ENCODE data around the gene CACYBP. TPM values are rescaled to one million over a fixed set of nuclear protein-coding genes. Genes with fewer than 3 reads are reported as not detected.
A peak's percentile ranks its signal among the peaks of the same experiment; 100 is the strongest.

CACYBP gene
- total and polyA plus RNA-seq, 12 donors: 20.2 to 106 (median 53.1) TPM

- Histone ChIP-seq H3K27me3 (no peaks in the 10 kb centered on the region), H3K4me3 (no peak overlapping the region), H3K27ac (peak overlapping the region in 2 of 10 donors; percentile 3 to 39), H3K9me3 (no peaks in the 10 kb centered on the region), H3K36me3 (peaks cover 0 to 40% (median 10%) of the 10 kb centered on the region in 9 donors), H3K4me1 (peaks cover 0 to 30% (median 8%) of the 10 kb centered on the region in 9 donors)
- DNase-seq (peak; percentile 16 to 24), ATAC-seq (peak in 7 of 8 donors; percentile 55 to 85 (median 72))
- intact Hi-C loops (cut with DNase I): loop anchor here in 1 of 10 donors (10.0 kb wide), 1 partner anchor 110 kb away; no protein-coding TSS in a partner anchor
- TF ChIP-seq CTCF (IDR thresholded peaks at IDR 0.05): no peak
- 60 to 65% methylated on average over 2 of the region's 2 CpGs for whole genome bisulfite sequencing, 2 donors
These were observed 25.0 kb upstream of the CACYBP start for GRCh38 chr1:174974711-174975119.

GRCh38 chr1:174975764-174976163, 24.0 kb upstream of the CACYBP start:
- ATAC-seq (no peak), DNase-seq (no peak)
- Histone ChIP-seq H3K27me3 (no peaks in the 10 kb centered on the region), H3K9me3 (no peaks in the 10 kb centered on the region), H3K4me1 (peaks cover 0 to 28% (median 8%) of the 10 kb centered on the region in 9 donors), H3K4me3 (no peak overlapping the region), H3K36me3 (peaks cover 0 to 43% (median 8%) of the 10 kb centered on the region in 9 donors), H3K27ac (peak overlapping the region in 1 of 10 donors; percentile 30)
- WGBS, 2 donors: 85 to 88% methylated on average over 1 of the region's 1 CpG
- no peak for TF ChIP-seq CTCF (IDR thresholded peaks at IDR 0.05)
- intact Hi-C loops (cut with DNase I): loop anchor here in 1 of 10 donors (10.0 kb wide), 1 partner anchor 111 kb away; no protein-coding TSS in a partner anchor

GRCh38 chr1:174976436-174977108, 23.2 kb upstream of the CACYBP start:
- no peaks in the 10 kb centered on the region for H3K9me3 ChIP-seq
- H3K4me3 ChIP-seq: no peak overlapping the region
- TF ChIP-seq CTCF (IDR thresholded peaks at IDR 0.05): no peak
- WGBS, 2 donors: 76 to 86% methylated on average over 4 of the region's 4 CpGs
- intact Hi-C loops (cut with DNase I): loop anchor here in 1 of 10 donors (10.0 kb wide), 1 partner anchor 112 kb away; no protein-coding TSS in a partner anchor
- H3K27me3 ChIP-seq: no peaks in the 10 kb centered on the region
- H3K36me3 ChIP-seq: peaks cover 0 to 51% (median 8%) of the 10 kb centered on the region in 9 donors
- H3K27ac ChIP-seq: peak overlapping the region in 1 of 10 donors; percentile 30
- peaks cover 0 to 28% (median 8%) of the 10 kb centered on the region in 9 donors for H3K4me1 ChIP-seq
- ATAC-seq (peak in 1 of 8 donors; percentile 78), DNase-seq (no peak)

- H3K36me3 ChIP-seq: peaks cover 0 to 60% (median 12%) of the 10 kb centered on the region in 9 donors
- no peaks in the 10 kb centered on the region for H3K27me3 ChIP-seq
- intact Hi-C loops (cut with DNase I): loop anchor here in 8 of 10 donors (1.0 to 10.0 kb wide), 6 partner anchors 98 to 1501 kb away; no protein-coding TSS in a partner anchor
- no peak overlapping the region for H3K4me3 ChIP-seq
- peak; percentile 42 to 80 (median 73) for TF ChIP-seq CTCF (IDR thresholded peaks at IDR 0.05)
- no peaks in the 10 kb centered on the region for H3K4me1 ChIP-seq
- no peak for DNase-seq
- no peaks in the 10 kb centered on the region for H3K9me3 ChIP-seq
- H3K27ac ChIP-seq: no peak overlapping the region
- no peak for ATAC-seq
These were observed 16.6 kb upstream of the CACYBP start for GRCh38 chr1:174982971-174983689.

Measured in heart right ventricle (tissue), 16 donors.